ENCODE data around the gene P2RY4.
"Not testable (repeated sequence)": the region's sequence is repeated elsewhere in the genome, so short reads cannot be mapped to it uniquely, and the experiment has no call there.

The P2RY4 gene

GRCh38 chrX:70241501-70241900 lies 18.5 kb downstream of the P2RY4 start:
- no peak for DNase-seq

GRCh38 chrX:70240751-70241150 lies 19.3 kb downstream of the P2RY4 start:
- no peak for DNase-seq

GRCh38 chrX:70234355-70234754 lies 25.6 kb downstream of the P2RY4 start, which contains the start of gene AWAT1:
TSS of gene AWAT1 (plus strand) at chrX:70234655. CDS start at chrX:70234696, 41 bp downstream.
- no peak for DNase-seq

GRCh38 chrX:70231666-70232065 lies 28.3 kb downstream of the P2RY4 start:
- DNase-seq, result no peak

- no peak for DNase-seq
These were observed 33.3 kb downstream of the P2RY4 start for GRCh38 chrX:70226687-70227086.

GRCh38 chrX:70226048-70226447 lies 34.0 kb downstream of the P2RY4 start:
- no peak for DNase-seq

GRCh38 chrX:70219938-70220764 lies 39.9 kb downstream of the P2RY4 start:
- no peak for DNase-seq

- DNase-seq, result not testable (repeated sequence)
These were observed 50.4 kb downstream of the P2RY4 start for GRCh38 chrX:70209570-70209969.

GRCh38 chrX:70208479-70208878 lies 51.5 kb downstream of the P2RY4 start:
- DNase-seq, result no peak
